Measurements from ENCODE around the gene KCNQ1.

The KCNQ1 gene

GRCh38 chr11:2701230-2701629, 256.4 kb downstream of the KCNQ1 start:
- TF ChIP-seq CTCF (IDR thresholded peaks at IDR 0.05; ENCODE audit: low read depth, low read length), result no peak

DNA sequence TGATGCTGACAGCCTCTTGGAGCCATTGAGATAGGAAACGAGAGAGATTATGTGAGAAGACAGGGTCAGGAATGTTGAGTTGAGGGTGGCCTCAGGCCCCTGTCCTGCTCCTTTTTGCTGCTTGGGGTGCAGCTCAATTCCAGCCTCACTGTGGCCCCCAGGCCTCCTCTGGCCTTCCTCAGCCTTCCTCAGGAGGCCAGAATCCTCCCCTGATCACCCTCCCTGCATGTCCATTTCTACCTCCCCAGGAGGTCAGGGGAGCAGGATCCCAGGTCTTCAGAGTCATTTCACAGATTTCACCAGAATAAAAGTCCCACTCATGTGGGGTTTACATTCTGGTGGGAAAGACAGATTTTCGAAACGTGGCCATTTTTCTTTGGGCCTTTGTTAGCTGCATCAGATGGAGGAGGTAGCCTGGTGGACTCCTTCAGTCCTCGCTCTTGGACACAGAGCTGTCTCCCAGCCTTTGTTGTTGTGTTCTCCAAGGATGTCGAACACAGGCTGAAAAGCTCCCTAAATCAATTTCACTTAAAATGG, 257.2 kb downstream of the KCNQ1 start:
- no peak for TF ChIP-seq CTCF (IDR thresholded peaks at IDR 0.05; ENCODE audit: low read depth, low read length)

More at GRCh38 chr11:2701230-2701629, 256.4 kb downstream of the KCNQ1 start:
- DNase-seq (ENCODE audit: extremely low read depth, low read depth), result no peak

GRCh38 chr11:2702771-2703362, 258.1 kb downstream of the KCNQ1 start:
- TF ChIP-seq CTCF (IDR thresholded peaks at IDR 0.05; ENCODE audit: low read depth, low read length), result no peak
- no peak for DNase-seq (ENCODE audit: extremely low read depth, low read depth)

More for the DNA sequence above, 257.2 kb downstream of the KCNQ1 start:
- no peak for DNase-seq (ENCODE audit: extremely low read depth, low read depth)

DNA sequence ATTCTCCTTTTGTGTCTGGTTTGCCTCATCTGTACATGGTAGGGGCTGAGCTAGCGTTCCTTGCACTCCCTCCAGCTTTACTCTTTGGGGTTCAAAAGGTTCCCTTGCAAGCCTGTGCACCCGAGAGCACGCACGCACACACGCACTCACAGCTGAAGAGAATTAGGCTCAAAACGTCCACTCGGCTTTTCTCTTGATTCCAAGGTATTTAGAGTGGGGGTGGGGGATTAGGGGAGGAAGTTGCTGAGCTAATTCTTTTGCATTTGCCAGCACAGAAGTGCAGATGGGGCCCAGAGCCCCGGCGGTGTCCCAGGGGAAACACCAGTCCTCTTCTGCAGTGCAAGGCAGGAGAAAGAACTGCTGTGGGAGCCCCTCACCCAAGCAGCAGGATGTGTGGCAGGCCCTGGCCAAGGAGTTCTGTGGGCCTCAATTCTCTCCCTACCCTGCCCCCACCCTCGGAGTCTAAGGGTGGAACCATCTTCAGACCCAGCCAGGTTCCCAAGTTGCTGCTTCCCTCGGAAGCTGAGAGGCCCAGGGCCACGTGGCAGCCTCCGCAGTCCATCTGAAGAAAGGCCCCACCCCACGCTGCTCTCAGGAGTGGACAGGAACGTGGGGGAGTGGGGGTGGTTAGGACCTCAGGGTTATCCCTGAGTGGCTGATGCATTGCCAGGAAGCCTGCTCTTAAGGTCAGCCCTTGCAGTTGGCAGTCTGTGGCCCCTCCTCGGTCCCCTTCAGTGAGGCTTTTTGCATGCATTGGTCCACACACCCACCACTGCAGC, 258.7 kb downstream of the KCNQ1 start:
- no peak for DNase-seq (ENCODE audit: extremely low read depth, low read depth)
- TF ChIP-seq CTCF (IDR thresholded peaks at IDR 0.05; ENCODE audit: low read depth, low read length), result no peak

DNA sequence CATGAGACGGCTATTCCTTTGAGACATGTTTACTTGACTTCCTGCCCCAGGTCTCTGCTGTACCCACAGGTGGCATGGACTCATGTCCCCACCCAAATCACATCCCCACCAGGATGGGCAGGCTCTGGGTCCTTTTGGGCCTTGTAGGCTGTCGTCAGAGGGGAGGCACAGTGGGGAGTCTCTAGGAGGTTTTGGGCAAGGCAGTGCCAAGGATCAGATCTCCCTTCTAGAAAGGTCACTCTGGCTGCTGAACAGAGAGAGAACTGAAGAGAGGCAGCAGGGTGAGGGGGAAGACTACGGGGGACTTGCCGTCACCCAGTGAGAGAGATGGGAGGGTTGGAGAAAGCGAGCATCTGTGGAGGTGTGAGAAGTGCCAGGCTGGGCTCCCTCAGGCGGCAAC, 259.5 kb downstream of the KCNQ1 start:
- TF ChIP-seq CTCF (IDR thresholded peaks at IDR 0.05; ENCODE audit: low read depth, low read length), result no peak
- DNase-seq (ENCODE audit: extremely low read depth, low read depth), result no peak

DNA sequence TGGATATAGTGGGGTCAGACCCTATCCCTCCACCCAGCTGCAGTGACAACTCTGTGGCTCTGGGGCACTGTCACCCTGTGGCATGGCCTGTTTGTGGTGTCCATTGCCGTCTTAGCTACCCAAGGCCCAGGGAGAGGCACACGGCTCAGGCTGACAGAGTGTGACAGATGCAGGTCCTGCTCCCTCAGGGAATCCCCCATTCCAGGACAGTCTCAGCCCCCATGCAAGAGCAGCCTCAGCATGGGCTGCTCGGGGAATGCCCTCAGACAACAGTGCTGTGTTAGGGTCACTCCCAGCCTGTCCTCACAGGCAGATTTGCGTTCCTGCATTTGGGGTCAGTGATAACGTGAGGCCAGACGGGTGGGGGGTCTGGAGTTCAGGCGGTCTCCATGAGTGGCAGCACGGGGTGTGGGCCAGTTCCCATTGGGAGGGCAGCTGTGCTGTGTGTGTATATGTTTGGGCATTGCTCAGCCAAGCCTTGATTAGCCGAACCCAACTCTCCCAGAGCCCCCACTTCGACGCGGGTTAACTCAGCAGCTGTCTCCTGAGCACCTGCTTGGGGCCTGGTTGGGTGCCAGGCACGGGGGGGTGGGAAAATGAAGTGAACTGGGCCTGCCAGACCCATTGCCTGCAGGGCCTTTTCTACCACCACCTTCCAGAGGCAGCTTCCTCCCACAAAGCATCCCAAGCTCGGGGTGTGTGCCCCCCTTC, 260.2 kb downstream of the KCNQ1 start:
- no peak for TF ChIP-seq CTCF (IDR thresholded peaks at IDR 0.05; ENCODE audit: low read depth, low read length)
- DNase-seq (ENCODE audit: extremely low read depth, low read depth), result no peak

DNA sequence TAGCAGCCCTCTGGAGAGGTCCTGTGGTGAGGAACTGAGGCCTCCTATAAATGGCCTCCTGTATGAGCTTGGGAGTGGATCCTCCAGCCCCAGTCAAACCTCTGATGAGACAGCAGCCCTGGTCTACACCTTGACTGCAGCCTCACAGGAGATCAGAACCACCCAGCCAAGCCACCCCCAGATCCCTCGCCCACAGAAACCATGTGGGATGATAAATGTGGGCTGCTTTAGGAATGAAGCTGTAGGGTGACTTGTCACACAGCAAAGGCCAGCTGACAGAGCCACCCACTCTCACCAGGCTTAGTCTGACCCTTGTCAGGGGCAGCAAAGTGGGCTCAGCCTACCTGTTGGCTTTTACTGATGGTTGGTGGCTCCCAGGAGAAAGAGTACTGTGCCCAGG, 261.5 kb downstream of the KCNQ1 start:
- no peak for TF ChIP-seq CTCF (IDR thresholded peaks at IDR 0.05; ENCODE audit: low read depth, low read length)
- DNase-seq (ENCODE audit: extremely low read depth, low read depth), result no peak
